Measurements from ENCODE around the gene FOXN1. TPM values are rescaled to one million over a fixed set of nuclear protein-coding genes. Genes with fewer than 3 reads are reported as not detected.

Gene FOXN1
- total and polyA plus RNA-seq, 2 of the 4 experiments (the other 2 are of a cell fraction) = not detected

DNA sequence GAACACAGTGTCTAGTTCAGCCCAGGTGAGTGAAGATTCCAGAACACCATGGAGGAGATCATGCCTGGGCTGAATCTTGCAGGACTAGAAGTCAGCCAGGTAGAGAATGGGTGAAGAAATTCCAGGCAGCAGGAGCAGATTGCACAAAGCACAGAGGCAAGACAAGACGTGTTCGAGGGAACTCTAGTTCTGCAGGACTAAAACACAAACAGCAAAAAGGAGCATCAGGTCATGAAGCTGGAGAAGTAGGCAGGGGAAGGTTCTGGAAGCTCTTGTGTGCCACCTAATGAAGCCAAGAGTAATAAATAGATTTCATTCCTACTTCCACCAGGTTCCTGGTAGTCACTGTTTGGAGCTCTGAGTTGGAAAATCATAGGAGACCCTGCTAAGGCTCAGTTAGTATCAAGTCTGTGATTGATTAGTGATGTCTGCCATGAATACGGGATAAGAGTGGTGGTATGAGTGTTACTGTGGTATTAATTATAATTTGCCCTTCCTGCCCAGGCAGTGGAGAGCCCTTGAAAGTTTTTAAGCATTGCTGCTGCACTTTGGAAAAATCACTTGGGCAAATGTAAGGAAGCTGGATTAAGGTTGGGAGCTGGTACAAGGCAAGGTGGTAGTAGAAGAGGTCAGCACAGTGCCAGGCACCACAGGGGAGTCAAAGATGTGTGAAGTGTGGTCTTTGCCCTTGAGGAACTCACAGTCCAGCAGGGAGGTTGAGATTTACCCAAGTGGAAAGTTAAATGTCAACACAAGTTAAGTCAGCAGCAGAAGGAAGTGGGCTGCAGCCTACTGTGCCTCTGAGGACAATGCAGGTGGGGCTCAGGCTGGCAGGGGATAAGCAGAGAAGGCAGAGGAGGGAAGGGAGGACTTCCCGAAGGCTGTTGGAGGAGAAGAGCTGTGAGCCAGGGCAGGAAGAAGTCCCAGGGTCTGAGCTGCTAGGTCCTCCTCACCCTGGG is 13.5 kb upstream of the FOXN1 start:
- Histone ChIP-seq H4K91ac (ENCODE audit: insufficient read depth, low read depth, low read length) (no peak overlapping the region; the same call in 1 of the 2 replicates), H3K14ac (replicated peaks; ENCODE audit: low read depth, low read length) (no peak overlapping the region), H4K5ac (ENCODE audit: low read depth, low read length) (peak overlapping the region; percentile 5; the same call in 1 of the 2 replicates), H2BK20ac (ENCODE audit: low read depth, low read length) (no peak overlapping the region), H3K4me1 (ENCODE audit: control insufficient read depth, insufficient read depth, low read length) (peaks cover 6% of the 10 kb centered on the region; the same call in 1 of the 2 replicates), H3K27me3 (ENCODE audit: control insufficient read depth, insufficient read depth, low read length) (peaks cover 17% of the 10 kb centered on the region; the same call in 1 of the 2 replicates), H3K36me3 (ENCODE audit: control insufficient read depth, insufficient read depth, low read length) (no peaks in the 10 kb centered on the region), H3K4me3 (ENCODE audit: insufficient read depth, low read depth, low read length) (no peak overlapping the region), H3K9me3 (ENCODE audit: control insufficient read depth, insufficient read depth, low read length) (no peaks in the 10 kb centered on the region), H3K4me2 (ENCODE audit: low read depth, low read length) (no peak overlapping the region), H2AFZ (replicated peaks; ENCODE audit: low read length, poor library complexity) (peak overlapping the region; percentile 1), H4K20me1 (ENCODE audit: insufficient read depth, low read length) (0 out of 2 replicates have a peak, but pooled peaks cover 5% of the 10 kb centered on the region), H2AK5ac (ENCODE audit: low read depth, low read length) (peak overlapping the region; percentile 16; the same call in 1 of the 2 replicates), H2BK15ac (ENCODE audit: low read depth, low read length) (no peak overlapping the region), H2AK9ac (replicated peaks; ENCODE audit: low read depth, low read length, poor library complexity) (no peak overlapping the region), H3K4ac (ENCODE audit: low read depth, low read length) (no peak overlapping the region), H3K79me1 (ENCODE audit: low read depth in 1 of 2, low read length in 2 of 2) (no peaks in the 10 kb centered on the region), H3K23ac (ENCODE audit: low read depth, low read length) (no peak overlapping the region), H2BK120ac (ENCODE audit: low read depth, low read length) (no peak overlapping the region), H3K56ac (ENCODE audit: extremely low read depth, insufficient read depth, low read length) (no peak overlapping the region), H4K8ac (ENCODE audit: low read depth in 2 of 2, low read length in 2 of 2) (peak overlapping the region in 1 of 2 experiments; percentile 85; a peak in 3 of 4 replicates), H3K27ac (ENCODE audit: insufficient read depth, low read length) (no peak overlapping the region), H3K18ac (ENCODE audit: low read depth, low read length) (peak overlapping the region; percentile 49; the same call in 1 of the 2 replicates), H3K9ac (ENCODE audit: low read depth, low read length) (no peak overlapping the region), H3K9me1 (ENCODE audit: insufficient read depth, low read length) (no peaks in the 10 kb centered on the region), H2BK5ac (ENCODE audit: low read depth, low read length, poor library complexity, severe bottlenecking) (no peak overlapping the region)
- CTCF ChIA-PET = no interaction called here
- ATAC-seq (ENCODE audit: low read depth) (no peak), DNase-seq (no peak)
- intact Hi-C loops (cut with micrococcal nuclease) = no loop called here
- in situ Hi-C loops (cut with MboI; ENCODE audit: low sequenced_read_pairs) = loop anchor here (10.0 kb wide), 1 partner anchor 122 kb away; the partner anchor contains the start of gene RSKR
- no TSS peak for BruUV-seq (replicated peaks)
- POLR2A ChIA-PET (ENCODE audit: unreplicated experiment) = no interaction called here
- TF ChIP-seq CEBPB (IDR thresholded peaks at IDR 0.05; ENCODE audit: low read depth, low read length) = no peak
- TF ChIP-seq FOS (IDR thresholded peaks at IDR 0.05; ENCODE audit: low read depth, low read length) = no peak
- no peak for TF ChIP-seq RFX5 (IDR thresholded peaks at IDR 0.05; ENCODE audit: low read depth, low read length)
- no CpG with 5 or more reads among the region's 4 CpGs for WGBS, 2 experiments (ENCODE audit: extremely low coverage in 2 of 2, insufficient read length in 1 of 2)
- dilution Hi-C loops (cut with HindIII; ENCODE audit: low sequenced_read_pairs, unreplicated experiment) = no loop called here
